ENCODE results near the gene KDM3B. TPM values are rescaled to one million over a fixed set of nuclear protein-coding genes. Genes with fewer than 3 reads are reported as not detected.
A peak's percentile ranks its signal among the peaks of the same experiment; 100 is the strongest.

The KDM3B gene
- total and polyA plus RNA-seq, 9 of the 15 experiments (the other 6 are each of a cell fraction or from before 2014, with no cell fraction given): 13.8 to 62.8 (median 41.9) TPM

DNA sequence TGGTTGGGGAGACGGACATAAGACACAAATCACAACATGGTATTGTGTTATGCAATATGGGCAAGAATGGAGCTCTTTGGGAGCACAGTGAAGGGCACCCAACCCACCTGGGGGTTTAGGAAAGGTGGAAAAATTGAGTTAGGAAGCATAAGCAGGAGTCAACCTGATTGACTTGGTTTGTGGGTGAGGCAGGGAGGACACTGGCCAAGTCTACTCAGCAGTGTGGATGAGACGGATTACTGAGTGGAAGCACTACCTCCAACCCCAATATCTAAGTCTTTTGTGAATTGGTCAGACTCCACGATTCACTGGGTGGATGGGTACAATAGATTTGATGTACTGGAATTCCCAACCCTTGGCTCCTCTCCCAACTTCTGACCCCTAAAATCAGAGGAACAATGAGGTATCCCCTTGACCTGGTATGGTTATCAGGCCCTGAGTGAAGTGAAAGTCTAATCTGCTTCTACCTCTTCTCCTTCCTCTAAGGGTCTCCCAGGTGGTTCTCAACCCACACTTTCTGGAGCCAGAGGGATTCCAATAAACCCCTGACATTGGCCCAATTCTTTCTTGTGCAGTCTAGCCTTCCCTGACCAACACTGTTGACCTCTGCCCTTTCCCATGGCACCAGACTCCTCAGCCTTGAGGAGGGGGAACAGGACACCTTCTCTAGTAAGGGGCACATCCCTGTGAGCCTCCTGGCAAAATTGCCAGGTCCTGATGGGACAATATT is 118.0 kb downstream of the KDM3B start (continued):
- 0 out of 2 replicates have a peak, but pooled peaks have one; percentile 25 for TF ChIP-seq ARID4B (CRISPR knock-in tag; IDR thresholded peaks at IDR 0.05)
- TF ChIP-seq ZEB2 (IDR thresholded peaks at IDR 0.05): peak; percentile 70
- TF ChIP-seq MTA2 (IDR thresholded peaks at IDR 0.05; ENCODE audit: low read depth): no peak
- no peak for TF ChIP-seq TAF9B (IDR thresholded peaks at IDR 0.05; ENCODE audit: partially characterized antibody)
- no peak for TF ChIP-seq ZNF398 (CRISPR knock-in tag; IDR thresholded peaks at IDR 0.05)
- no peak for TF ChIP-seq NCOR1 (IDR thresholded peaks at IDR 0.05)
- no peak for TF ChIP-seq MCM3 (IDR thresholded peaks at IDR 0.05)
- peak; percentile 98 for TF ChIP-seq FIP1L1 (IDR thresholded peaks at IDR 0.05; ENCODE audit: low read depth, low read length, poor library complexity, severe bottlenecking)
- no peak for TF ChIP-seq THRA (IDR thresholded peaks at IDR 0.05)
- no peak for TF ChIP-seq CEBPZ (IDR thresholded peaks at IDR 0.05; ENCODE audit: borderline replicate concordance, low read depth, low read length)
- peak; percentile 82 for TF ChIP-seq POLR2G (IDR thresholded peaks at IDR 0.05; ENCODE audit: low read depth, low read length)
- no peak for TF ChIP-seq NR4A1 (CRISPR knock-in tag; IDR thresholded peaks at IDR 0.05)
- no peak for TF ChIP-seq NR4A1 (tag; IDR thresholded peaks at IDR 0.05)
- no peak for TF ChIP-seq CBX1 (IDR thresholded peaks at IDR 0.05; ENCODE audit: low read depth)
- TF ChIP-seq DLX4 (CRISPR knock-in tag; IDR thresholded peaks at IDR 0.05): peak; percentile 53; the same call in 1 of the 2 replicates
- no peak for TF ChIP-seq DPF2 (IDR thresholded peaks at IDR 0.05)
